HEK293 (cell line): ENCODE measurements around the gene IFT122.

Experiments used
- FEZF1 ChIP-seq: fragments of 450-650 bp; formaldehyde crosslinking; IDR thresholded peaks from 2 replicates; pipeline ENCODE4 v1.5.1; 2016; ENCODE audit warnings: missing biosample characterization, missing genetic modification characterization
- YY1 ChIP-seq: fragments of 450-650 bp; formaldehyde crosslinking; IDR thresholded peaks from 2 replicates; pipeline ENCODE4 v1.5.1; 2018; ENCODE audit warnings: missing biosample characterization, missing genetic modification characterization
- ZNF248 ChIP-seq: fragments of 450-650 bp; formaldehyde crosslinking; IDR thresholded peaks from 2 replicates; pipeline ENCODE4 v1.5.1; 2017; ENCODE audit warnings: missing biosample characterization, missing genetic modification characterization
- ZNF777 ChIP-seq: fragments of 450-650 bp; formaldehyde crosslinking; IDR thresholded peaks from 2 replicates; pipeline ENCODE4 v1.5.1; 2017; ENCODE audit warnings: missing biosample characterization, missing genetic modification characterization, borderline replicate concordance

DNA sequence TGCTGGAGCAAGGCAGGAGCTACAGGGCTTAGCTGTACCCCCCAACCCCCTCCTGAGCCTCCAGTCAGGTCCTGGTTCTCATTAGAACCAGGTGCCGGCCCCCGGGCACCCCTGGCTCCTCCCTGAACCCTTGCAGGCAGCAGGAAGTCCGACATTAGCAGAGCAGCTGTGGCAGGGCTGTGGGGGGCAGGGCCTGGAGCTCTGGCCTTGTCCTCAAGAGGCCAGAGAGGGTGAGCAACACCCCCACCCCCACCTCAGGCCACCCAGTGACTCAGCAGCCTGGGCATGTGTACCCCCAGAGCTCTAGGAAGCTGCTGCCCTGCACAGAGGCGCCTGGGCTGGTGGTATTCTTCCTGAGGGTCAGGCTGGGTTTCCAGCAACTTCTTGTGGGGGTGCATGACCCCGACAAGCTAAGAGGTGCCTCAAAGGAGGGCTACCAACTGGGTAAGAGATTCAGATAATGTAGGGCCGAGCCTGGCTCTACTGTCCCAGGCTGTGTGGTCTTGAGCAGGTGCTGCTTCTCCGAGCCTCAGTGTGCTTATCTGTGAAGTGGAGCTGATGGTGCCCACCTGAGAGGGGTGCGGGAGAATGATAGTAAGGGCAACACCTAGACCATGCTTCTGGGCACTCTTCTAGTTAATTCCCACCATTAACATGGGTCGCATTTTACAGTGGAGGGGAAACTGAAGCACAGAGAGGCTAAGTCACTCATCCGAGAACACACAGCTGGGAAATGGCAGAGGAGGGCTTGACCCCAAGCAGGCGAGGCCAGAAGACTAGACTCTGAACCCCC lies 118.9 kb downstream of the IFT122 start:
- TF ChIP-seq YY1, result no peak
- no peak for TF ChIP-seq ZNF248 (tag by site-specific recombination)
- no peak for TF ChIP-seq FEZF1
- no peak for TF ChIP-seq ZNF777 (tag by site-specific recombination)
